Fibroblast of lung (primary cell): Measurements from ENCODE around the gene PRDM11.

Experiments used
- CTCF ChIP-seq, 2 donors: IDR thresholded peaks in 1 of 2; conservative IDR thresholded peaks in 1 of 2; 1 replicate in 1 of 2; 2 replicates in 1 of 2; pipeline ENCODE4 v1.5.1; 2011 to 2012; ENCODE audit warnings: low read length in 2 of 2, control low read depth in 1 of 2, inconsistent platforms in 1 of 2, low read depth in 1 of 2, mild to moderate bottlenecking in 1 of 2
- EZH2 ChIP-seq: IDR thresholded peaks from 2 replicates; pipeline ENCODE4 v1.5.1; 2012; ENCODE audit warnings: low read length, control low read depth, mild to moderate bottlenecking; ENCODE audit errors: missing control alignments

- TF ChIP-seq CTCF (conservative IDR thresholded peaks at IDR 0.05 in 1 of 2, IDR thresholded peaks at IDR 0.05 in 1 of 2; ENCODE audit: low read depth in 1 of 2, low read length in 2 of 2), result no peak
- TF ChIP-seq EZH2, result no peak
Measured at GRCh38 chr11:45253640-45254039, 107.2 kb downstream of the PRDM11 start.
